Transverse colon (tissue), 4 donors: ENCODE results near the gene AP3M1. TPM values are rescaled to one million over a fixed set of nuclear protein-coding genes. Genes with fewer than 3 reads are reported as not detected.

Experiments
- DNase-seq: peaks from one replicate; pipeline ENCODE4 v3.0.0-alpha.2; 2019
- H3K27ac ChIP-seq, 4 donors: fragments of 200-600 bp; sonication (generic); 2 replicates each; pipeline ENCODE4 v1.5.1; 2016 to 2018; ENCODE audit warnings: inconsistent platforms in 4 of 4
- H3K27me3 ChIP-seq: fragments of 200-600 bp; sonication (generic); 2 replicates; pipeline ENCODE4 v1.5.1; 2017; ENCODE audit warnings: inconsistent platforms
- H3K36me3 ChIP-seq, 4 donors: fragments of 200-600 bp; sonication (generic); 2 replicates each; pipeline ENCODE4 v1.5.1; 2017 to 2019; ENCODE audit warnings: inconsistent platforms in 4 of 4
- H3K4me1 ChIP-seq, 4 donors: fragments of 200-600 bp; sonication (generic); 2 replicates each; pipeline ENCODE4 v1.5.1; 2017 to 2020; ENCODE audit warnings: inconsistent platforms in 4 of 4
- H3K4me3 ChIP-seq, 4 donors: fragments of 200-600 bp; sonication (generic); 1 replicate in 1 of 4; 2 replicates in 3 of 4; pipeline versions ENCODE4 v1.5.1 to v1.6.1; 2017 to 2019; ENCODE audit warnings: inconsistent platforms in 4 of 4
- H3K9me3 ChIP-seq, 2 donors: fragments of 200-600 bp; sonication (generic); 2 replicates each; pipeline ENCODE4 v1.5.1; 2017 to 2019; ENCODE audit warnings: inconsistent platforms in 2 of 2
- CTCF ChIP-seq, 5 experiments: fragments of 200-600 bp in 3 of 5; fragments of 450-650 bp in 2 of 5; sonication (generic) in 3 of 5; IDR thresholded peaks; 1 replicate in 2 of 5; 2 replicates in 3 of 5; pipeline ENCODE4 v1.5.1; 2016 to 2017; ENCODE audit warnings: antibody characterized with exemption in 5 of 5, inconsistent platforms in 3 of 5, mild to moderate bottlenecking in 2 of 5, moderate library complexity in 1 of 5
- EP300 ChIP-seq: sonication (generic); formaldehyde crosslinking; IDR thresholded peaks from one replicate; pipeline ENCODE4 v1.6.1; 2017; ENCODE audit warnings: antibody characterized with exemption, low read depth
- POLR2A ChIP-seq: fragments of 450-650 bp; IDR thresholded peaks from one replicate; pipeline ENCODE4 v1.6.1; 2016; ENCODE audit warnings: antibody characterized with exemption, mild to moderate bottlenecking, moderate library complexity
- POLR2AphosphoS5 ChIP-seq, 3 donors: sonication (generic); formaldehyde crosslinking; IDR thresholded peaks; one replicate each; pipeline ENCODE4 v1.6.1; 2016; ENCODE audit warnings: antibody characterized with exemption in 3 of 3
- WGBS, 2 donors: methylation state at CpG; one replicate each; pipeline ENCODE4 v1.1.5; 2018; ENCODE audit warnings: low coverage in 1 of 2; 5-methylcytosine and 5-hydroxymethylcytosine counted together
- in situ Hi-C, 4 donors: fragments of 200-750 bp; cut with MboI; loops; one replicate each; pipeline versions ENCODE4 v1.15.0 to v1.15.1; 2017; ENCODE audit warnings: low sequenced_read_pairs in 3 of 4, low pct_ligation_motif_present in 1 of 4, low pct_unique_long_range_greater_than_20kb in 1 of 4
- intact Hi-C: fragments of 100-400 bp; cut with DNase I; formaldehyde crosslinking; loops from one replicate; pipeline ENCODE4 v1.15.1; 2023; ENCODE audit warnings: low total_unique reads
- total RNA-seq, 4 donors: library from RNA; depleted of rRNA; stranded (reverse); fragments of >200 nt; gene quantifications; one replicate each; pipeline ENCODE4 v1.1.0, GENCODE V29; 2016

Gene AP3M1
- total RNA-seq, 4 donors from 2014 or later: 10.1 to 27.3 (median 21.3) TPM

DNA sequence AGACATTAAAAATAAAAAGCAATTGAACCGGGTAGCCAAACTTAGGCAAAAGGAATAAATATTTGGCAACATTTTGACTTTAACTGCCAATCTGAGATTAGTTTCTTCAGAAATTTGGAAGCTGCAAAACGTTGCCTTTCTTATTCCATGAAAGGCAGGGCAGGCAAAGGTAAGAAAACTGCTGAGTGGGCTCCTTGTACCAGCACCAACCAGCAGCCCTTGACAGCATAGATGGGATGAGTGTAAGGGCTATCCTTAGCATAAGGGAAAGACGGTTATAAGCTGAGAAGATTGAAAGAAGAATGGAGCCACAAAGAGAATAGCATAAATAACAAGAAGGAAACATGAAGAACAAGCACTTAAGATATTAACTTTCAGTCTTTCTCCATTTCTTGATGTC lies 28.6 kb downstream of the AP3M1 start:
- WGBS, 2 donors: 51 to 77% methylated on average over 3 of the region's 3 CpGs
- in situ Hi-C loops (no loop called here), intact Hi-C loops (no loop called here)
- Histone ChIP-seq H3K27me3 (no peaks in the 10 kb centered on the region), H3K4me3 (no peak overlapping the region), H3K4me1 (peaks cover 0 to 11% (median 1%) of the 10 kb centered on the region in 4 donors), H3K9me3 (no peaks in the 10 kb centered on the region), H3K36me3 (peaks cover 0 to 70% (median 19%) of the 10 kb centered on the region in 4 donors), H3K27ac (no peak overlapping the region)
- TF ChIP-seq POLR2A (no peak), CTCF (IDR thresholded peaks at IDR 0.05) (no peak), EP300 (no peak), POLR2AphosphoS5 (IDR thresholded peaks at IDR 0.05) (no peak)
- DNase-seq: no peak

- Histone ChIP-seq H3K36me3 (peaks cover 0 to 71% (median 21%) of the 10 kb centered on the region in 4 donors), H3K27me3 (no peaks in the 10 kb centered on the region), H3K4me1 (peaks cover 0 to 11% (median 1%) of the 10 kb centered on the region in 4 donors), H3K27ac (no peak overlapping the region), H3K9me3 (no peaks in the 10 kb centered on the region), H3K4me3 (no peak overlapping the region)
- intact Hi-C loops (no loop called here), in situ Hi-C loops (no loop called here)
- no peak for DNase-seq
- 83 to 86% methylated on average over 1 of the region's 1 CpG for WGBS, 2 donors
- no peak for TF ChIP-seq CTCF (IDR thresholded peaks at IDR 0.05)
- TF ChIP-seq POLR2AphosphoS5 (IDR thresholded peaks at IDR 0.05): no peak
- TF ChIP-seq POLR2A: no peak
- TF ChIP-seq EP300: no peak
These were observed 29.3 kb downstream of the AP3M1 start for GRCh38 chr10:74121368-74121767.

GRCh38 chr10:74120911-74121310 lies 29.7 kb downstream of the AP3M1 start:
- Histone ChIP-seq H3K27ac (peak overlapping the region in 1 of 4 donors; percentile 8), H3K4me1 (peaks cover 0 to 11% (median 1%) of the 10 kb centered on the region in 4 donors), H3K36me3 (peaks cover 0 to 70% (median 21%) of the 10 kb centered on the region in 4 donors), H3K9me3 (no peaks in the 10 kb centered on the region), H3K27me3 (no peaks in the 10 kb centered on the region), H3K4me3 (no peak overlapping the region)
- DNase-seq: no peak
- intact Hi-C loops (no loop called here), in situ Hi-C loops (no loop called here)
- 40 to 57% methylated on average over 1 of the region's 1 CpG for WGBS, 2 donors
- TF ChIP-seq EP300: no peak
- no peak for TF ChIP-seq CTCF (IDR thresholded peaks at IDR 0.05)
- TF ChIP-seq POLR2AphosphoS5 (IDR thresholded peaks at IDR 0.05): no peak
- TF ChIP-seq POLR2A: no peak

DNA sequence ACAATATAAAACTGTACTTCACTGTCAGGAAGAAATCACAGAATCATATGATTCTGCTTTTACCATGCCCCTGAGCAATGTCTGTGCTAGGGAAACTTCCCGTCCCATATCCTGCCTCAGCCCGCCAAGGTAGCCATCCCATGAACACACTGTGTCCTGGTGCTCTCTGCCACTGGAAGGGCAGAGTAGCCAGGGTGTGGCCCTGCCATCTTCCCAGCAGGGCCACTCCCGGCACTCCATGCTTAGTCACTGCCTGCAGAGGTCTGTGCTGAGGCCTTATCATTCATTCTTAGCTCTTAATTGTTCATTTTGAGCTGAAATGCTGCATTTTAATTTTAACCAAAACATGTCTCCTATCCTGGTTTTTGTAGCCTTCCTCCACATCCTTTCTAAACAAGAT lies 31.8 kb downstream of the AP3M1 start:
- no peak for TF ChIP-seq CTCF (IDR thresholded peaks at IDR 0.05)
- TF ChIP-seq EP300: no peak
- no peak for TF ChIP-seq POLR2A
- TF ChIP-seq POLR2AphosphoS5 (IDR thresholded peaks at IDR 0.05): no peak
- DNase-seq: peak; percentile 33
- H3K27ac ChIP-seq: peak overlapping the region in 2 of 4 donors; percentile 1 to 14
- H3K9me3 ChIP-seq: no peaks in the 10 kb centered on the region
- no peak overlapping the region for H3K4me3 ChIP-seq
- 64% methylated on average over 3 of the region's 3 CpGs; no CpG with 5 or more reads in 1 of the 2 donors for WGBS, 2 donors
- H3K36me3 ChIP-seq: peaks cover 0 to 68% (median 24%) of the 10 kb centered on the region in 4 donors
- intact Hi-C loops: no loop called here
- in situ Hi-C loops: no loop called here
- H3K27me3 ChIP-seq: no peaks in the 10 kb centered on the region
- peaks cover 0 to 11% (median 1%) of the 10 kb centered on the region in 4 donors for H3K4me1 ChIP-seq
